ENCODE measurements around the gene GALNT15. TPM values are rescaled to one million over a fixed set of nuclear protein-coding genes. Genes with fewer than 3 reads are reported as not detected.

The GALNT15 gene
- total and polyA plus RNA-seq, 12 donors, result 0.55 to 30.5 (median 4.3) TPM

- no peak for TF ChIP-seq CTCF (IDR thresholded peaks at IDR 0.05)
- H3K36me3 ChIP-seq, result no peaks in the 10 kb centered on the region
- H3K27ac ChIP-seq, result no peak overlapping the region
- H3K4me1 ChIP-seq, result no peaks in the 10 kb centered on the region
- WGBS, 2 donors, result 70 to 83% methylated on average over 4 of the region's 4 CpGs
- no peak overlapping the region for H3K4me3 ChIP-seq
- no peaks in the 10 kb centered on the region for H3K27me3 ChIP-seq
- H3K9me3 ChIP-seq, result no peaks in the 10 kb centered on the region
- ATAC-seq (no peak), DNase-seq (no peak)
- intact Hi-C loops (cut with DNase I), result no loop called here
Measured at GRCh38 chr3:16198427-16198826, 23.9 kb downstream of the GALNT15 start.

- intact Hi-C loops (cut with DNase I), result no loop called here
- no peak for TF ChIP-seq CTCF (IDR thresholded peaks at IDR 0.05)
- Histone ChIP-seq H3K27me3 (no peaks in the 10 kb centered on the region), H3K27ac (no peak overlapping the region), H3K36me3 (peaks cover 0 to 2% (median 0%) of the 10 kb centered on the region in 9 donors), H3K4me1 (no peaks in the 10 kb centered on the region), H3K4me3 (no peak overlapping the region), H3K9me3 (no peaks in the 10 kb centered on the region)
- DNase-seq (no peak), ATAC-seq (no peak)
- WGBS, 2 donors, result 85 to 97% methylated on average over 2 of the region's 2 CpGs
Measured at GRCh38 chr3:16199769-16200168, 25.3 kb downstream of the GALNT15 start.

- intact Hi-C loops (cut with DNase I), result no loop called here
- WGBS, 2 donors, result 89% methylated on average over 8 of the region's 8 CpGs
- no peak for DNase-seq
- Histone ChIP-seq H3K27me3 (no peaks in the 10 kb centered on the region), H3K4me3 (no peak overlapping the region), H3K36me3 (peaks cover 0 to 2% (median 0%) of the 10 kb centered on the region in 9 donors), H3K27ac (no peak overlapping the region), H3K9me3 (no peaks in the 10 kb centered on the region), H3K4me1 (no peaks in the 10 kb centered on the region)
- TF ChIP-seq CTCF (IDR thresholded peaks at IDR 0.05), result no peak
- ATAC-seq, result no peak
Measured at GRCh38 chr3:16200411-16200810, 25.9 kb downstream of the GALNT15 start.

GRCh38 chr3:16203031-16203430 is 28.6 kb downstream of the GALNT15 start:
- Histone ChIP-seq H3K4me3 (no peak overlapping the region), H3K27me3 (no peaks in the 10 kb centered on the region), H3K4me1 (peaks cover 0 to 5% (median 0%) of the 10 kb centered on the region in 9 donors), H3K36me3 (peaks cover 0 to 2% (median 0%) of the 10 kb centered on the region in 9 donors), H3K9me3 (no peaks in the 10 kb centered on the region), H3K27ac (no peak overlapping the region)
- 90 to 91% methylated on average over 4 of the region's 4 CpGs for WGBS, 2 donors
- TF ChIP-seq CTCF (IDR thresholded peaks at IDR 0.05), result no peak
- intact Hi-C loops (cut with DNase I), result no loop called here
- no peak for ATAC-seq
- no peak for DNase-seq
